NK-92 (cell line): ENCODE data around the gene ALS2.
"Not testable (repeated sequence)": the region's sequence is repeated elsewhere in the genome, so short reads cannot be mapped to it uniquely, and the experiment has no call there.

Experiments used
- DNase-seq: peaks from one replicate; lab custom pipeline; 2025; ENCODE audit not compliant: unreplicated experiment; lab: John Stamatoyannopoulos, UW

The ALS2 gene

GRCh38 chr2:201780674-201781493 lies at the start of gene ALS2:
ALS2 (minus strand) TSS chr2:201780933; CDS start chr2:201768885, 12,048 bp downstream.
- DNase-seq = peak; percentile 61

- DNase-seq = no peak
These were observed 47.5 kb upstream of the ALS2 start for GRCh38 chr2:201828220-201828619.

- no peak for DNase-seq
These were observed 46.9 kb upstream of the ALS2 start for GRCh38 chr2:201827621-201828020.

GRCh38 chr2:201824212-201824611 lies 43.5 kb upstream of the ALS2 start:
- no peak for DNase-seq

GRCh38 chr2:201821080-201821479 lies 40.3 kb upstream of the ALS2 start:
- DNase-seq = no peak

GRCh38 chr2:201820383-201821007 lies 39.8 kb upstream of the ALS2 start:
- no peak for DNase-seq

- DNase-seq = no peak
These were observed 36.2 kb upstream of the ALS2 start for GRCh38 chr2:201816657-201817575.

GRCh38 chr2:201813996-201814760 lies 33.4 kb upstream of the ALS2 start:
- DNase-seq = no peak

GRCh38 chr2:201810604-201811003 lies 29.9 kb upstream of the ALS2 start:
- not testable (repeated sequence) for DNase-seq

GRCh38 chr2:201809633-201810032 lies 28.9 kb upstream of the ALS2 start:
- DNase-seq = no peak

- DNase-seq = no peak
These were observed 27.3 kb upstream of the ALS2 start for GRCh38 chr2:201808027-201808426.

GRCh38 chr2:201807452-201807999 lies 26.8 kb upstream of the ALS2 start:
- DNase-seq = no peak

- no peak for DNase-seq
These were observed 25.9 kb upstream of the ALS2 start, which contains the start of gene CDK15 for GRCh38 chr2:201806442-201807170. CDK15 (plus strand) TSS chr2:201806537; CDS start chr2:201806665, 128 bp downstream.

GRCh38 chr2:201798914-201799285 lies 18.2 kb upstream of the ALS2 start:
- DNase-seq = not testable (repeated sequence)

GRCh38 chr2:201798252-201798913 lies 17.6 kb upstream of the ALS2 start:
- DNase-seq = no peak

GRCh38 chr2:201797175-201797840 lies 16.6 kb upstream of the ALS2 start:
- no peak for DNase-seq

- no peak for DNase-seq
These were observed 15.7 kb upstream of the ALS2 start for GRCh38 chr2:201796478-201796865.

GRCh38 chr2:201795607-201796477 lies 15.1 kb upstream of the ALS2 start:
- DNase-seq = no peak
